HepG2 (cell line): Measurements from ENCODE around the gene MAT2A. TPM values are rescaled to one million over a fixed set of nuclear protein-coding genes. Genes with fewer than 3 reads are reported as not detected.

Experiments used
- ASH2L ChIP-seq: fragments of 300-600, 200-600 bp; sonication (generic); IDR thresholded peaks from 2 replicates; pipeline ENCODE4 v1.7.0; 2017; ENCODE audit warnings: low read depth, mild to moderate bottlenecking, moderate library complexity, mixed read lengths, low read length; ENCODE audit not compliant: insufficient read length
- JUND ChIP-seq: sonication (generic); formaldehyde crosslinking; IDR thresholded peaks from 2 replicates; pipeline ENCODE4 v1.8.0; 2022; ENCODE audit warnings: mild to moderate bottlenecking, missing genetic modification reagents
- PAX8 ChIP-seq: sonication (generic); formaldehyde crosslinking; IDR thresholded peaks from 2 replicates; pipeline ENCODE4 v1.8.0; 2022; ENCODE audit warnings: mild to moderate bottlenecking, missing genetic modification reagents, borderline replicate concordance
- PCBP1 ChIP-seq: fragments of 200-400 bp; formaldehyde crosslinking; IDR thresholded peaks from 2 replicates; pipeline ENCODE4 v1.6.1; 2017; ENCODE audit warnings: mild to moderate bottlenecking, low read depth, low read length, borderline replicate concordance
- RBAK ChIP-seq: sonication (generic); formaldehyde crosslinking; IDR thresholded peaks from 2 replicates; pipeline ENCODE4 v1.5.1; 2020; ENCODE audit warnings: mild to moderate bottlenecking, missing genetic modification reagents
- SMYD3 ChIP-seq: sonication (generic); formaldehyde crosslinking; IDR thresholded peaks from 2 replicates; pipeline ENCODE4 v1.8.1; 2023; ENCODE audit warnings: mild to moderate bottlenecking, missing genetic modification reagents
- YEATS2 ChIP-seq: sonication (generic); formaldehyde crosslinking; IDR thresholded peaks from 2 replicates; pipeline ENCODE4 v1.4.0; 2020; ENCODE audit warnings: missing genetic modification reagents, borderline replicate concordance
- ZNF224 ChIP-seq: sonication (generic); formaldehyde crosslinking; IDR thresholded peaks from 2 replicates; pipeline ENCODE4 v1.5.0; 2020; ENCODE audit warnings: mild to moderate bottlenecking, missing genetic modification reagents
- ZNF24 ChIP-seq: fragments of 450-650 bp; IDR thresholded peaks from 2 replicates; pipeline ENCODE4 v1.6.1; 2017; ENCODE audit warnings: antibody characterized with exemption, mild to moderate bottlenecking
- ZNF382 ChIP-seq: sonication (generic); formaldehyde crosslinking; IDR thresholded peaks from 2 replicates; pipeline ENCODE4 v1.5.0; 2020; ENCODE audit warnings: missing genetic modification reagents, mild to moderate bottlenecking, borderline replicate concordance
- ZNF768 ChIP-seq: sonication (generic); formaldehyde crosslinking; IDR thresholded peaks from 2 replicates; pipeline ENCODE4 v1.4.0; 2020; ENCODE audit warnings: missing genetic modification reagents
- ZNF776 ChIP-seq: sonication (generic); formaldehyde crosslinking; IDR thresholded peaks from 2 replicates; pipeline ENCODE4 v1.4.0; 2020; ENCODE audit warnings: mild to moderate bottlenecking, missing genetic modification reagents
- ZNF788 ChIP-seq: sonication (generic); formaldehyde crosslinking; IDR thresholded peaks from 2 replicates; pipeline ENCODE4 v1.5.0; 2020; ENCODE audit warnings: mild to moderate bottlenecking, missing genetic modification reagents, borderline replicate concordance
- ZNF891 ChIP-seq: sonication (generic); formaldehyde crosslinking; IDR thresholded peaks from 2 replicates; pipeline ENCODE4 v1.5.0; 2020; ENCODE audit warnings: mild to moderate bottlenecking, missing genetic modification reagents
- polyA plus RNA-seq, 8 experiments: library from polyadenylated mRNA; depleted of rRNA in 3 of 8; stranded (reverse) in 7 of 8; unstranded in 1 of 8; fragments of >200 nt; fragmentation: Illumina TruSeq in 4 of 8; extraction: Trizol in 4 of 8; gene quantifications; 2 replicates each; pipeline versions ENCODE4 v1.2.1 to v1.2.3, GENCODE V29; 2011 to 2016; ENCODE audit warnings: low read depth in 4 of 8, missing spikeins in 1 of 8, mixed read lengths in 1 of 8; ENCODE audit not compliant: insufficient read depth in 1 of 8
- total RNA-seq, 5 experiments: library from RNA; depleted of rRNA; stranded (reverse); fragments of >200 nt; fragmentation: Illumina TruSeq; extraction: Trizol; gene quantifications; 2 replicates each; pipeline ENCODE4 v1.2.3, GENCODE V29; 2016; ENCODE audit warnings: low read depth in 1 of 5
- TF ChIP-seq, protein P1 (sequence below): IDR thresholded peaks from 2 replicates; pipeline ENCODE4 v1.6.1; 2018; ENCODE audit warnings: missing genetic modification reagents, mild to moderate bottlenecking, missing compliant biosample characterization
- TF ChIP-seq, protein P2 (sequence below): sonication (generic); formaldehyde crosslinking; IDR thresholded peaks from 2 replicates; pipeline ENCODE4 v1.4.0; 2020; ENCODE audit warnings: missing genetic modification reagents
- TF ChIP-seq, protein P3 (sequence below): IDR thresholded peaks from 2 replicates; pipeline ENCODE4 v1.6.1; 2016; ENCODE audit warnings: mild to moderate bottlenecking
- TF ChIP-seq, protein P4 (sequence below): sonication (generic); formaldehyde crosslinking; IDR thresholded peaks from 2 replicates; pipeline ENCODE4 v1.5.0; 2020; ENCODE audit warnings: missing genetic modification reagents
- TF ChIP-seq, protein P5 (sequence below): conservative IDR thresholded peaks from 2 replicates; pipeline ENCODE4 v1.6.1; 2018; ENCODE audit warnings: missing genetic modification reagents

MAT2A gene
- total and polyA plus RNA-seq, 2 of the 13 experiments (the other 11 are each of a cell fraction or from before 2014, with no cell fraction given): 155 to 331 TPM

DNA sequence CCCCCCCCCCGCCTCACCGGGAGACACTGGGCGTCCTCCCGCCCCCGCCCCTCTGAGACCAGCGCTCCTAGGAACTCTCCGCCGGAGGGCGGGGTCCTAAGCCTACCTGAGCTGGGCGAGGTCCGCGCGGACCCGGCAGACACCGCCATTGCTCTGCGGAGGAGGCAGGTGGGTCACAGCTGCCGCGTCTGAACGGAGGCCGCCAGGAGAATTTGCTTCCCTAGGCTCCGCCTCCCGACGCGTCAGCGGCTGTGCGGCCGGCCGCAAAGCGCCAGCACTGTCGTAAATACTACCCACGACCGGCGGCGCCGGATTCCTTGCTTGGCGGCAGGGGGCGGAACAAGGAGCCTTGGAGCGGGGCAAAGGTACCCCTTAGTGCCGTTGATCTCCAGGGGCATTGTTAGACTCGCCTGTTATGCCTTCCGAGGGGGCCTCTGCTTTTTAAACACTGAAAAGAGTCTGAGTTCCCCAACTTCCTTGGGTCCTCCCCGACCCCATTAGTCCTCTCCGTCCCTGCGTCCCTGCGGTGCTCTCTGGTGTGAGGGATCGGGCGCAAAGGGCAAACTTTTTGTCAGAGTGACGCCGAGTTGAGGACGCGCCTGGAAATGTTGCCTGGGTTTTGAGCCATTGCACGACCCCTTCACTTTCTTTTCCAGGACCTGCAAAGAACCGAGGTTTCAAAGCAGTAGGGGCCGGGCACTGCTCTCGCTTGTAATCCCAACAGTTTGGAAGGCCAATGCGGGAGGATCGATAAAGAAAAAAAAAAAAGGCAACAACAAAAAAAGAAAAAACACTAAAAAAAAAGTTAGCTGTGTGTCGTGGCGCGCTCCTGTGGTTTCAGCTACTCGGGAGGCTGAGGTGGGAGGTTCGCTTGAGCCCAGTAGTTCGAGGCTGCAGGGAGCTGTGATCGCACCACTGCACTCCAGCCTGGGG, 22.6 kb downstream of the MAT2A start, which contains the start of gene GGCX (continued):
- TF ChIP-seq ASH2L: peak; percentile 92
- TF ChIP-seq ZNF224 (CRISPR knock-in tag): peak; percentile 80; the same call in 1 of the 2 replicates
- TF ChIP-seq JUND (CRISPR knock-in tag): no peak
- TF ChIP-seq, protein P1, sequence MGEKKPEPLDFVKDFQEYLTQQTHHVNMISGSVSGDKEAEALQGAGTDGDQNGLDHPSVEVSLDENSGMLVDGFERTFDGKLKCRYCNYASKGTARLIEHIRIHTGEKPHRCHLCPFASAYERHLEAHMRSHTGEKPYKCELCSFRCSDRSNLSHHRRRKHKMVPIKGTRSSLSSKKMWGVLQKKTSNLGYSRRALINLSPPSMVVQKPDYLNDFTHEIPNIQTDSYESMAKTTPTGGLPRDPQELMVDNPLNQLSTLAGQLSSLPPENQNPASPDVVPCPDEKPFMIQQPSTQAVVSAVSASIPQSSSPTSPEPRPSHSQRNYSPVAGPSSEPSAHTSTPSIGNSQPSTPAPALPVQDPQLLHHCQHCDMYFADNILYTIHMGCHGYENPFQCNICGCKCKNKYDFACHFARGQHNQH (CRISPR knock-in tag): peak; percentile 79; the same call in 1 of the 2 replicates
- no peak for TF ChIP-seq ZNF382 (CRISPR knock-in tag)
- TF ChIP-seq, protein P2, sequence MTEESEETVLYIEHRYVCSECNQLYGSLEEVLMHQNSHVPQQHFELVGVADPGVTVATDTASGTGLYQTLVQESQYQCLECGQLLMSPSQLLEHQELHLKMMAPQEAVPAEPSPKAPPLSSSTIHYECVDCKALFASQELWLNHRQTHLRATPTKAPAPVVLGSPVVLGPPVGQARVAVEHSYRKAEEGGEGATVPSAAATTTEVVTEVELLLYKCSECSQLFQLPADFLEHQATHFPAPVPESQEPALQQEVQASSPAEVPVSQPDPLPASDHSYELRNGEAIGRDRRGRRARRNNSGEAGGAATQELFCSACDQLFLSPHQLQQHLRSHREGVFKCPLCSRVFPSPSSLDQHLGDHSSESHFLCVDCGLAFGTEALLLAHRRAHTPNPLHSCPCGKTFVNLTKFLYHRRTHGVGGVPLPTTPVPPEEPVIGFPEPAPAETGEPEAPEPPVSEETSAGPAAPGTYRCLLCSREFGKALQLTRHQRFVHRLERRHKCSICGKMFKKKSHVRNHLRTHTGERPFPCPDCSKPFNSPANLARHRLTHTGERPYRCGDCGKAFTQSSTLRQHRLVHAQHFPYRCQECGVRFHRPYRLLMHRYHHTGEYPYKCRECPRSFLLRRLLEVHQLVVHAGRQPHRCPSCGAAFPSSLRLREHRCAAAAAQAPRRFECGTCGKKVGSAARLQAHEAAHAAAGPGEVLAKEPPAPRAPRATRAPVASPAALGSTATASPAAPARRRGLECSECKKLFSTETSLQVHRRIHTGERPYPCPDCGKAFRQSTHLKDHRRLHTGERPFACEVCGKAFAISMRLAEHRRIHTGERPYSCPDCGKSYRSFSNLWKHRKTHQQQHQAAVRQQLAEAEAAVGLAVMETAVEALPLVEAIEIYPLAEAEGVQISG (CRISPR knock-in tag): peak; percentile 85
- TF ChIP-seq YEATS2 (CRISPR knock-in tag): peak; percentile 92
- peak; percentile 94; the same call in 1 of the 2 replicates for TF ChIP-seq ZNF788 (CRISPR knock-in tag)
- TF ChIP-seq, protein P3, sequence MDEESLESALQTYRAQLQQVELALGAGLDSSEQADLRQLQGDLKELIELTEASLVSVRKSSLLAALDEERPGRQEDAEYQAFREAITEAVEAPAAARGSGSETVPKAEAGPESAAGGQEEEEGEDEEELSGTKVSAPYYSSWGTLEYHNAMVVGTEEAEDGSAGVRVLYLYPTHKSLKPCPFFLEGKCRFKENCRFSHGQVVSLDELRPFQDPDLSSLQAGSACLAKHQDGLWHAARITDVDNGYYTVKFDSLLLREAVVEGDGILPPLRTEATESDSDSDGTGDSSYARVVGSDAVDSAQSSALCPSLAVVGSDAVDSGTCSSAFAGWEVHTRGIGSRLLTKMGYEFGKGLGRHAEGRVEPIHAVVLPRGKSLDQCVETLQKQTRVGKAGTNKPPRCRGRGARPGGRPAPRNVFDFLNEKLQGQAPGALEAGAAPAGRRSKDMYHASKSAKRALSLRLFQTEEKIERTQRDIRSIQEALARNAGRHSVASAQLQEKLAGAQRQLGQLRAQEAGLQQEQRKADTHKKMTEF (CRISPR knock-in tag): peak; percentile 88
- TF ChIP-seq ZNF768 (CRISPR knock-in tag): peak; percentile 52
- TF ChIP-seq, protein P4, sequence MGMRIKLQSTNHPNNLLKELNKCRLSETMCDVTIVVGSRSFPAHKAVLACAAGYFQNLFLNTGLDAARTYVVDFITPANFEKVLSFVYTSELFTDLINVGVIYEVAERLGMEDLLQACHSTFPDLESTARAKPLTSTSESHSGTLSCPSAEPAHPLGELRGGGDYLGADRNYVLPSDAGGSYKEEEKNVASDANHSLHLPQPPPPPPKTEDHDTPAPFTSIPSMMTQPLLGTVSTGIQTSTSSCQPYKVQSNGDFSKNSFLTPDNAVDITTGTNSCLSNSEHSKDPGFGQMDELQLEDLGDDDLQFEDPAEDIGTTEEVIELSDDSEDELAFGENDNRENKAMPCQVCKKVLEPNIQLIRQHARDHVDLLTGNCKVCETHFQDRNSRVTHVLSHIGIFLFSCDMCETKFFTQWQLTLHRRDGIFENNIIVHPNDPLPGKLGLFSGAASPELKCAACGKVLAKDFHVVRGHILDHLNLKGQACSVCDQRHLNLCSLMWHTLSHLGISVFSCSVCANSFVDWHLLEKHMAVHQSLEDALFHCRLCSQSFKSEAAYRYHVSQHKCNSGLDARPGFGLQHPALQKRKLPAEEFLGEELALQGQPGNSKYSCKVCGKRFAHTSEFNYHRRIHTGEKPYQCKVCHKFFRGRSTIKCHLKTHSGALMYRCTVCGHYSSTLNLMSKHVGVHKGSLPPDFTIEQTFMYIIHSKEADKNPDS (CRISPR knock-in tag): peak; percentile 83
- TF ChIP-seq, protein P5, sequence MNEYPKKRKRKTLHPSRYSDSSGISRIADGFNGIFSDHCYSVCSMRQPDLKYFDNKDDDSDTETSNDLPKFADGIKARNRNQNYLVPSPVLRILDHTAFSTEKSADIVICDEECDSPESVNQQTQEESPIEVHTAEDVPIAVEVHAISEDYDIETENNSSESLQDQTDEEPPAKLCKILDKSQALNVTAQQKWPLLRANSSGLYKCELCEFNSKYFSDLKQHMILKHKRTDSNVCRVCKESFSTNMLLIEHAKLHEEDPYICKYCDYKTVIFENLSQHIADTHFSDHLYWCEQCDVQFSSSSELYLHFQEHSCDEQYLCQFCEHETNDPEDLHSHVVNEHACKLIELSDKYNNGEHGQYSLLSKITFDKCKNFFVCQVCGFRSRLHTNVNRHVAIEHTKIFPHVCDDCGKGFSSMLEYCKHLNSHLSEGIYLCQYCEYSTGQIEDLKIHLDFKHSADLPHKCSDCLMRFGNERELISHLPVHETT: 0 out of 2 replicates have a peak, but pooled peaks have one; percentile 21
- no peak for TF ChIP-seq RBAK (CRISPR knock-in tag)
- peak; percentile 87 for TF ChIP-seq ZNF776 (CRISPR knock-in tag)
- TF ChIP-seq PAX8: 0 out of 2 replicates have a peak, but pooled peaks have one; percentile 81
- TF ChIP-seq PCBP1: 0 out of 2 replicates have a peak, but pooled peaks have one; percentile 49
- no peak for TF ChIP-seq SMYD3 (CRISPR knock-in tag)
- TF ChIP-seq ZNF891 (CRISPR knock-in tag): peak; percentile 72; the same call in 1 of the 2 replicates
- TF ChIP-seq ZNF24: peak; percentile 34; the same call in 1 of the 2 replicates
